Heart left ventricle (tissue), 16 donors: ENCODE measurements around the gene ACTBL2. TPM values are rescaled to one million over a fixed set of nuclear protein-coding genes. Genes with fewer than 3 reads are reported as not detected.

ENCODE experiments used
- ATAC-seq, 4 donors: fragments of 200-7000 bp; cut with Tn5 transposase; one replicate each; pipeline ENCODE4 v1.9.1; 2020 to 2022; ENCODE audit warnings: moderate library complexity in 4 of 4, mild to moderate bottlenecking in 3 of 4, moderate number of reproducible peaks in 1 of 4
- DNase-seq, 5 donors: peaks; one replicate each; pipeline ENCODE4 v3.0.0-alpha.2; 2020
- H3K27ac ChIP-seq, 12 donors: fragments of 200-600 bp; sonication (generic) in 4 of 12; one replicate each; pipeline versions ENCODE4 v1.5.0 to v1.8.0; 2016 to 2022; ENCODE audit warnings: mild to moderate bottlenecking in 2 of 12
- H3K27me3 ChIP-seq, 9 donors: fragments of 200-600 bp; sonication (generic) in 2 of 9; one replicate each; pipeline versions ENCODE4 v1.5.1 to v1.8.0; 2016 to 2022; ENCODE audit warnings: mild to moderate bottlenecking in 3 of 9
- H3K36me3 ChIP-seq, 9 donors: fragments of 200-600 bp; sonication (generic) in 2 of 9; one replicate each; pipeline versions ENCODE4 v1.5.0 to v1.8.0; 2018 to 2022; ENCODE audit warnings: mild to moderate bottlenecking in 2 of 9
- H3K4me1 ChIP-seq, 12 donors: fragments of 200-600 bp; sonication (generic) in 4 of 12; one replicate each; pipeline versions ENCODE4 v1.5.0 to v1.8.0; 2016 to 2022; ENCODE audit warnings: mild to moderate bottlenecking in 3 of 12
- H3K4me3 ChIP-seq, 12 donors: fragments of 200-600 bp; sonication (generic) in 4 of 12; one replicate each; pipeline versions ENCODE4 v1.5.0 to v1.8.0; 2017 to 2022; ENCODE audit warnings: mild to moderate bottlenecking in 9 of 12, moderate library complexity in 4 of 12
- H3K9me3 ChIP-seq, 12 donors: fragments of 200-600 bp; sonication (generic) in 4 of 12; one replicate each; pipeline versions ENCODE4 v1.5.0 to v1.8.0; 2016 to 2022; ENCODE audit warnings: mild to moderate bottlenecking in 1 of 12
- POLR2A ChIP-seq, 2 donors: fragments of 450-650 bp; IDR thresholded peaks; one replicate each; pipeline ENCODE4 v1.6.1; 2017; ENCODE audit warnings: antibody characterized with exemption in 2 of 2, mild to moderate bottlenecking in 2 of 2, moderate library complexity in 2 of 2
- WGBS, 4 donors: extraction: QIAGEN DNeasy Blood & Tissue Kit in 2 of 4; methylation state at CpG; one replicate each; pipeline versions ENCODE4 v1.1.5 to v1.1.7; 2013 to 2018; 5-methylcytosine and 5-hydroxymethylcytosine counted together
- intact Hi-C, 10 donors: fragments of 100-400 bp; cut with DNase I; formaldehyde crosslinking; loops; one replicate each; pipeline versions ENCODE4 v1.11.1 to v1.14.2; 2022
- long read RNA-seq, 3 donors: library from polyadenylated mRNA; unstranded; transcript quantifications; one replicate each; pipeline ENCODE4 v2.0.0, GENCODE V29; 2020 to 2021
- polyA plus RNA-seq, 2 donors: library from polyadenylated mRNA; stranded (reverse); fragments of 200-250 nt; gene quantifications; one replicate each; pipeline ENCODE4 v1.2.3, GENCODE V29; 2013
- total RNA-seq, 9 donors: library from RNA; depleted of rRNA in 2 of 9; stranded (reverse); fragments of >200 nt in 2 of 9; fragmentation: NEBNext Ultra II Directional in 3 of 9; extraction: Animal tissue kit (Norgen Biotek cat#: 25700) in 3 of 9; gene quantifications; one replicate each; pipeline versions ENCODE4 v1.1.0 to v1.2.4, GENCODE V29; 2016 to 2023
- TF ChIP-seq, protein P1 (sequence below), 12 donors: fragments of 200-600 bp; sonication (generic) in 4 of 12; IDR thresholded peaks; one replicate each; pipeline versions ENCODE4 v1.5.0 to v1.8.0; 2018 to 2022; ENCODE audit warnings: antibody characterized with exemption in 12 of 12, mild to moderate bottlenecking in 5 of 12
- donor health status: ischemic (EF 13 %, LVEDD 7.1; RV severe dilation, severe dysfunction).
- donor health status: healthy with polysubstance abuse.
- donor health status: DM: no; HTN: yes; CAD: no.
- donor health status: DM: no; HTN: no; CAD: no.
- donor health status: ischemic (EF 25% LVEDD 6.9; RV normal size, moderate dysfunction).
- donor health status: ischemic (EF 25% LVEDD 5.7; RV mildly dilated, moderate dysfunction).
- donor health status: healthy.
- donor health status: DM: yes; HTN: yes; CAD: no.
- donor health status: ischemic (EF 35%, LVEDD 5.7; RV mildly dilated, moderate dysfunction).
- donor health status: nonischemic (EF 11% LVEDD 7.7; RV severe dilation, severe dysfunction).
- donor health status: DM: yes; HTN: yes; CAD: no.
- donor health status: PGD.
- donor health status: ischemic (EF 29% LVEDD 5.4; RV normal size, mild dysfunction).
- donor health status: nonischemic (EF 23%, LVEDD 6.1; RV moderate dilation, normal function).

ACTBL2 gene
- total RNA-seq, result under 1 TPM in 1 of 9 donors, not detected in 8; 0.09 TPM
- polyA plus RNA-seq, result not detected
- long read RNA-seq, donor 1, result 0 reads
- long read RNA-seq, donor 2, result 0 reads
- long read RNA-seq, donor 3, result 0 reads

GRCh38 chr5:57482671-57483106, at the start of gene ACTBL2:
ACTBL2 (minus strand) TSS chr5:57482811; CDS start chr5:57482707, 104 bp downstream.
- H3K36me3 ChIP-seq, result no peaks in the 10 kb centered on the region
- no peak within 1 kb of the TSS for H3K27ac ChIP-seq
- H3K4me3 ChIP-seq, result no peak within 1 kb of the TSS
- H3K4me1 ChIP-seq, result no peaks in the 10 kb centered on the region
- ATAC-seq, result no peak
- DNase-seq, result no peak
- TF ChIP-seq POLR2A (IDR thresholded peaks at IDR 0.05), result no peak
- TF ChIP-seq, protein P1, sequence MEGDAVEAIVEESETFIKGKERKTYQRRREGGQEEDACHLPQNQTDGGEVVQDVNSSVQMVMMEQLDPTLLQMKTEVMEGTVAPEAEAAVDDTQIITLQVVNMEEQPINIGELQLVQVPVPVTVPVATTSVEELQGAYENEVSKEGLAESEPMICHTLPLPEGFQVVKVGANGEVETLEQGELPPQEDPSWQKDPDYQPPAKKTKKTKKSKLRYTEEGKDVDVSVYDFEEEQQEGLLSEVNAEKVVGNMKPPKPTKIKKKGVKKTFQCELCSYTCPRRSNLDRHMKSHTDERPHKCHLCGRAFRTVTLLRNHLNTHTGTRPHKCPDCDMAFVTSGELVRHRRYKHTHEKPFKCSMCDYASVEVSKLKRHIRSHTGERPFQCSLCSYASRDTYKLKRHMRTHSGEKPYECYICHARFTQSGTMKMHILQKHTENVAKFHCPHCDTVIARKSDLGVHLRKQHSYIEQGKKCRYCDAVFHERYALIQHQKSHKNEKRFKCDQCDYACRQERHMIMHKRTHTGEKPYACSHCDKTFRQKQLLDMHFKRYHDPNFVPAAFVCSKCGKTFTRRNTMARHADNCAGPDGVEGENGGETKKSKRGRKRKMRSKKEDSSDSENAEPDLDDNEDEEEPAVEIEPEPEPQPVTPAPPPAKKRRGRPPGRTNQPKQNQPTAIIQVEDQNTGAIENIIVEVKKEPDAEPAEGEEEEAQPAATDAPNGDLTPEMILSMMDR (IDR thresholded peaks at IDR 0.05), result no peak
- intact Hi-C loops, result loop anchor here in 1 of 10 donors (10.0 kb wide), 1 partner anchor 158 kb away; no protein-coding TSS in a partner anchor
- 77 to 87% (median 78%) methylated on average over 5 of the region's 5 CpGs for WGBS, 4 donors
- no peaks in the 10 kb centered on the region for H3K27me3 ChIP-seq
- no peaks in the 10 kb centered on the region for H3K9me3 ChIP-seq

DNA sequence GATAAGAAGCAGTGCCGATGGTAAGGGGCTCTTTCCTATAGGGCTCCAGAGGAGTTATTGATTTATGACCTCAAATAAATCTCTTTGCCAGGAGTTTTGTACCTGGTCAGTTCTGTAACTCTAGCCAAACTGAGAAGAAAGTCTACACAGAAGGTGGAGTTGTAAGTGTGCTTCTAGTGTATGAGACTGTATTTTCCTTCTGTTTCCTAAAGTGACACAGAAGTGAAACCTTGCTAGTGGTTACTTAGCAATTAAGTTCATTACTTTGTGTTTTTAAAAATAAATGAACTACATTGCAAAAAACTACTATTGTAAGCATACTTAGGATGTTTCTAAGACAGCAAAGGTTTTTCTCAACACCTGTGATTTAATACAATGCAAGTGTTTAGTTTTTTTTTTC, 48.7 kb upstream of the ACTBL2 start:
- DNase-seq, result no peak
- no peak for ATAC-seq
- Histone ChIP-seq H3K27ac (no peak overlapping the region), H3K4me3 (no peak overlapping the region), H3K36me3 (no peaks in the 10 kb centered on the region), H3K27me3 (no peaks in the 10 kb centered on the region), H3K4me1 (peaks cover 0 to 5% (median 0%) of the 10 kb centered on the region in 12 donors), H3K9me3 (no peaks in the 10 kb centered on the region)
- intact Hi-C loops, result no loop called here
- WGBS, 4 donors, result 38 to 100% (median 74%) methylated on average over 1 of the region's 1 CpG
- TF ChIP-seq, protein P1 (IDR thresholded peaks at IDR 0.05), result no peak
- no peak for TF ChIP-seq POLR2A (IDR thresholded peaks at IDR 0.05)

DNA sequence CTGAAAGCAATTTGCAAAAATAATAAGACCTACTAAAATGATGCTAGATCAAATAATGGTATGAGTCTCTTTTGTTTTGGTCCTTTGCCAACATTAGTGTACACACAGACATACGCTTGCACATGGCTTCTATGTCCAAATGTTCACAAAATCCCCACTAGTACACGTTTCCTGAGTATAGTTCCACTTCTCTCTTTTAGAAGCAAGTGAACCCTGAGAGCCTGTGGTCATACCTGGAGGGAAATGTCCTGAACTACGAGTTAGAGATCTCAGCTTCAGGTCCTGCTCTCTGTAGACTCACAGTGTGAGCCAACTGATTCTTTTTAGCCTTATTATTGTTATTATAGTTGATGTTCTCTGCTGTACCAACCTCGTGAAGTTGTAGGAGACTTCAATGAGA, 47.3 kb upstream of the ACTBL2 start:
- no peak for DNase-seq
- intact Hi-C loops, result no loop called here

DNA sequence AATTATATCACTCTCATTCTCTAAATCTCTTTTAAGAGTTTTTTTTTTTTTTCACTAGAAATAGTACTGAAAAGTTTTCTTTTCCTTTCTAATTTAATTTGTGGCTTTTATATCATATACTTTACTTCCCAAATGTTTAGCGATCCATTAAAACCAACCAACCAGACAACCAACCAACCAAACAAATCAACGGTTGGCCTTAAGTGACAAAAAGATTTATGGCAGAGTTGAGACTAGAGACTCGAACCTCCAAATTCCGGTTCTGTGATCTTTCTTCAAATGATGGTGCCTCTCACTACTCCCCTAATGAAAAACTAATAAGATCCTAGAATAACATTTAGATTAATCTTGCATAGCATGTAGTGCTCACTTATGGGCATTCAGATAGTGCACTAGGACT, 45.3 kb upstream of the ACTBL2 start:
- Histone ChIP-seq H3K4me1 (peaks cover 0 to 5% (median 0%) of the 10 kb centered on the region in 12 donors), H3K9me3 (no peaks in the 10 kb centered on the region), H3K4me3 (no peak overlapping the region), H3K27ac (no peak overlapping the region), H3K27me3 (no peaks in the 10 kb centered on the region), H3K36me3 (no peaks in the 10 kb centered on the region)
- intact Hi-C loops, result no loop called here
- WGBS, 4 donors, result 84 to 97% (median 95%) methylated on average over 4 of the region's 4 CpGs
- no peak for DNase-seq
- ATAC-seq, result no peak
- TF ChIP-seq, protein P1 (IDR thresholded peaks at IDR 0.05), result no peak
- no peak for TF ChIP-seq POLR2A (IDR thresholded peaks at IDR 0.05)

More for the DNA sequence above, 47.3 kb upstream of the ACTBL2 start:
- ATAC-seq, result no peak
- no peaks in the 10 kb centered on the region for H3K36me3 ChIP-seq
- H3K4me1 ChIP-seq, result peaks cover 0 to 5% (median 0%) of the 10 kb centered on the region in 12 donors
- no peaks in the 10 kb centered on the region for H3K9me3 ChIP-seq
- H3K27ac ChIP-seq, result no peak overlapping the region
- 69 to 77% (median 74%) methylated on average over 4 of the region's 4 CpGs for WGBS, 4 donors
- H3K27me3 ChIP-seq, result no peaks in the 10 kb centered on the region
- H3K4me3 ChIP-seq, result no peak overlapping the region
- no peak for TF ChIP-seq POLR2A (IDR thresholded peaks at IDR 0.05)
- TF ChIP-seq, protein P1 (IDR thresholded peaks at IDR 0.05), result no peak
